Measurements from ENCODE around the gene TSSK3. TPM values are rescaled to one million over a fixed set of nuclear protein-coding genes. Genes with fewer than 3 reads are reported as not detected.

TSSK3 gene
- total RNA-seq, 3 donors from 2014 or later, result 1.8 to 3.6 (median 2.3) TPM

DNA sequence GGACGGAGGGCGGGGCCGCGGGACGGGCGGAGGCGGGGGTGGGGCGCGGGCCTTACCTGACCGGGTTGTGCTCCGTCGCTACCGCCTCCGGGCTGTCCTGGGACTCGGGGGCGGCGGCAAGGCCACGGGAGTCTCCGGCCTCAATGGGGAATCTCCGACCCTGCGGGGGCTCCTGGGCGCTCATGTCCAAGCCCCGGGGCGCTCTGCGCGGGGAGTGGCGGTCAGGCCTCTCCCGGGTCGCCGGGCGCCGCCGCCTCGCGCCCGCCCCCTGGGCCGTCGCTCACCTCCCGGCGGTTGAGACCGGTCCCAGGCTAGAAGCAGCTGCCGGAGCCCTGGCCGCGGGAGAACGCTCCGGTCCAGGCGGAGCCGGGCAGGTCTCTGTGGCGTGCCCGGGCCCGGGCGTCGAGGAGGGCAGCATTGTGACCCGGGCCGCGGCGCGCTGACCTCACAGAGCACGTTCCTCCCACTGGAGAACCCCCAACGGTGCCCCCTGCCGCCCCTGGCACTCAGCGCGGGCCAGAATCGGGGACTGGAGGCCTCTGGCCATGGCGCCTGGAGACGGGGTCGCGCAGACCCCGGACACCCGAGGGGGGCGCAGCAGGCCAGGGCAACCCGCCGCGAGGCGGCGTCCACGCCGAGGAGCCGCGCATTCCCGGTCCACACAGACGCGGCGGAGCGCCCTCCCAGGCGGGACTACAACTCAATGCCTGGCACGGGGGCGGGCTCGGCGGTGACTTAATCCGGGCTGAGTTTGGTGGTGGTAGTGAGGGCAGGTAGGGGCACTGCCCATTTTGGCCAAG is 465 bp upstream of the TSSK3 start:
- DNase-seq (peak; percentile 54 to 71 (median 60)), ATAC-seq (peak; percentile 79)
- Histone ChIP-seq H3K9me3 (no peaks in the 10 kb centered on the region), H3K4me1 (ENCODE audit: low read depth) (peaks cover 17% of the 10 kb centered on the region), H3K4me3 (no peak overlapping the region), H3K36me3 (ENCODE audit: low read depth) (peaks cover 3% of the 10 kb centered on the region)
- intact Hi-C loops (cut with DNase I, micrococcal nuclease), result no loop called here
- TF ChIP-seq, protein P1, sequence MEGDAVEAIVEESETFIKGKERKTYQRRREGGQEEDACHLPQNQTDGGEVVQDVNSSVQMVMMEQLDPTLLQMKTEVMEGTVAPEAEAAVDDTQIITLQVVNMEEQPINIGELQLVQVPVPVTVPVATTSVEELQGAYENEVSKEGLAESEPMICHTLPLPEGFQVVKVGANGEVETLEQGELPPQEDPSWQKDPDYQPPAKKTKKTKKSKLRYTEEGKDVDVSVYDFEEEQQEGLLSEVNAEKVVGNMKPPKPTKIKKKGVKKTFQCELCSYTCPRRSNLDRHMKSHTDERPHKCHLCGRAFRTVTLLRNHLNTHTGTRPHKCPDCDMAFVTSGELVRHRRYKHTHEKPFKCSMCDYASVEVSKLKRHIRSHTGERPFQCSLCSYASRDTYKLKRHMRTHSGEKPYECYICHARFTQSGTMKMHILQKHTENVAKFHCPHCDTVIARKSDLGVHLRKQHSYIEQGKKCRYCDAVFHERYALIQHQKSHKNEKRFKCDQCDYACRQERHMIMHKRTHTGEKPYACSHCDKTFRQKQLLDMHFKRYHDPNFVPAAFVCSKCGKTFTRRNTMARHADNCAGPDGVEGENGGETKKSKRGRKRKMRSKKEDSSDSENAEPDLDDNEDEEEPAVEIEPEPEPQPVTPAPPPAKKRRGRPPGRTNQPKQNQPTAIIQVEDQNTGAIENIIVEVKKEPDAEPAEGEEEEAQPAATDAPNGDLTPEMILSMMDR (IDR thresholded peaks at IDR 0.05), result no peak

GRCh38 chr1:32363713-32364112 is 1.4 kb downstream of the TSSK3 start:
- Histone ChIP-seq H3K9me3 (no peaks in the 10 kb centered on the region), H3K36me3 (ENCODE audit: low read depth) (peaks cover 3% of the 10 kb centered on the region), H3K4me3 (no peak overlapping the region), H3K4me1 (ENCODE audit: low read depth) (peaks cover 17% of the 10 kb centered on the region)
- no peak for ATAC-seq
- peak in 1 of 3 donors; percentile 41 for DNase-seq
- intact Hi-C loops (cut with DNase I, micrococcal nuclease), result no loop called here
- TF ChIP-seq, protein P1 (IDR thresholded peaks at IDR 0.05), result no peak

DNA sequence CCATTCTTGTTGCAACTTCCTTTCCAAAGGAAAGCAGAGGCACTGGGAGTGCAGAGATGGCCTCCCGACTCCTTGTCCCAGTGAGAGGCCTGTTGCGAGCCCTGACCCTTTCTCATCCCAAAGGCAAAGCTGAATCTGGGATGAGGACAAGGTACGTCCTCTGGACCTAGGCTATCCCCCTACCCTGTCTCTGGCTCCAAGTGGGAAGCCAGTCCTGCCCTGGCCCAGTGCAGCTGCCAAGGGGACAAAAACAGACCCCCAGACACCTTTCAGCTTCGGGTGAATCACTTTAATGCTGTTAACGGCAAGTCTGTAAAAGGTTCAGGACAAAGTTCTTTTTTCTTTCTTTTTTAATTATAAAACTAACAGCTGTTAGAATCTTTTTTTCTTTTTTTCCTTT is 2.5 kb downstream of the TSSK3 start:
- Histone ChIP-seq H3K4me3 (no peak overlapping the region), H3K36me3 (ENCODE audit: low read depth) (peaks cover 3% of the 10 kb centered on the region), H3K9me3 (no peaks in the 10 kb centered on the region), H3K4me1 (ENCODE audit: low read depth) (peaks cover 17% of the 10 kb centered on the region)
- DNase-seq (peak in 1 of 3 donors; percentile 12), ATAC-seq (no peak)
- TF ChIP-seq, protein P1 (IDR thresholded peaks at IDR 0.05), result no peak
- intact Hi-C loops (cut with DNase I, micrococcal nuclease), result no loop called here

- ATAC-seq (no peak), DNase-seq (peak in 1 of 3 donors; percentile 13)
- H3K9me3 ChIP-seq, result no peaks in the 10 kb centered on the region
- intact Hi-C loops (cut with DNase I, micrococcal nuclease), result no loop called here
- H3K36me3 ChIP-seq (ENCODE audit: low read depth), result peaks cover 3% of the 10 kb centered on the region
- no peak overlapping the region for H3K4me3 ChIP-seq
- peaks cover 17% of the 10 kb centered on the region for H3K4me1 ChIP-seq (ENCODE audit: low read depth)
- TF ChIP-seq, protein P1 (IDR thresholded peaks at IDR 0.05), result no peak
Observed at GRCh38 chr1:32365445-32365844, 3.1 kb downstream of the TSSK3 start.

DNA sequence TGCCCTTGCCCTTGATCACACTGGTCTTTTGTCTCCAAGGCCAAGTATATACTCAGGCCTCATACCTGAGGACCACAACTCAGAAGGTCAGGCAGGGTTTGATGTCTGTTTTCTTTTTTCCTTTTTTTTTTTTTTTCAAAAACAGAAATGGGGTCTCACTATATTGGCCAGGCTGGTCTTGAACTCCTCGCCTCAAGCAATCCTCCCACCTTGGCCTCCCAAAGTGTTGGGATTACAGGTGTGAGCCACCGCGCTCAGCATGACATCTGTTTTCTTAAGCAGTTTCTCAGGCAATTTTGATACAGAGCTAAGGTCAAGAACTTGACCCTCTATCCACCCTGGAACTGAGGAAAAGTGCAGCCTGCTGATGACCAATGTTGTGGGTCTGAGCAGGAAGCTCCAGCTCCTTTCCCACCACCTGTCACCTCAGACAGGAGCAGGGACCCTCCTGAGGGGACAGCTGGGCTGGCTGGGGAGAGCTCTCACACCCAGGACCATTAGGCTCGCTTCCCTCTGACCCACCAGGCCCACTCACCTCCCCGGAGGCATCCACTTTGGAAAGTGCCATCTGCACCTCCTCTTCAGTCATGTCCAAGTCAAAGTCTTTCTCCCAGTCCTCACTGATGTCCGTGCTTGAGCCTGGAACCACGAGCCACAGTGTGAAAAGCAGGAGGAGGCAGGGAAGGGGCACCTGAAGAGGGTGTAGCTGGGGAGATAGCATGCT is 5.7 kb downstream of the TSSK3 start:
- TF ChIP-seq, protein P1 (IDR thresholded peaks at IDR 0.05), result no peak
- H3K9me3 ChIP-seq, result no peaks in the 10 kb centered on the region
- DNase-seq (no peak), ATAC-seq (no peak)
- no peak overlapping the region for H3K4me3 ChIP-seq
- H3K36me3 ChIP-seq (ENCODE audit: low read depth), result peaks cover 3% of the 10 kb centered on the region
- H3K4me1 ChIP-seq (ENCODE audit: low read depth), result no peaks in the 10 kb centered on the region
- intact Hi-C loops (cut with DNase I, micrococcal nuclease), result no loop called here

Data from mucosa of descending colon (tissue), 3 donors.